Embryonic facial prominence (tissue), 1 donor: ENCODE data around the gene CBLB.
"Not testable (repeated sequence)": the region's sequence is repeated elsewhere in the genome, so short reads cannot be mapped to it uniquely, and the experiment has no call there.

ENCODE experiments used
- DNase-seq: peaks from one replicate; pipeline ENCODE4 v3.0.0-alpha.2; 2016; ENCODE audit errors: extremely low spot score

The CBLB gene

GRCh38 chr3:105752791-105753415 lies 115.9 kb downstream of the CBLB start:
- DNase-seq: no peak

GRCh38 chr3:105747696-105748095 lies 121.1 kb downstream of the CBLB start:
- peak; percentile 28 for DNase-seq

- DNase-seq: no peak
Observed at GRCh38 chr3:105747060-105747541, 121.7 kb downstream of the CBLB start.

- no peak for DNase-seq
Observed at GRCh38 chr3:105746231-105746996, 122.4 kb downstream of the CBLB start.

- no peak for DNase-seq
Observed at GRCh38 chr3:105745046-105745445, 123.8 kb downstream of the CBLB start.

GRCh38 chr3:105744202-105744601 lies 124.6 kb downstream of the CBLB start:
- DNase-seq: no peak

GRCh38 chr3:105733356-105733755 lies 135.5 kb downstream of the CBLB start:
- DNase-seq: no peak

GRCh38 chr3:105731686-105732085 lies 137.1 kb downstream of the CBLB start:
- DNase-seq: no peak

GRCh38 chr3:105730801-105731354 lies 137.9 kb downstream of the CBLB start:
- no peak for DNase-seq

- DNase-seq: no peak
Observed at GRCh38 chr3:105729667-105730066, 139.1 kb downstream of the CBLB start.

- no peak for DNase-seq
Observed at GRCh38 chr3:105728771-105729312, 140.0 kb downstream of the CBLB start.

GRCh38 chr3:105727036-105727435 lies 141.8 kb downstream of the CBLB start:
- DNase-seq: not testable (repeated sequence)

GRCh38 chr3:105722943-105723556 lies 145.8 kb downstream of the CBLB start:
- DNase-seq: no peak

- DNase-seq: no peak
Observed at GRCh38 chr3:105719791-105720190, 149.0 kb downstream of the CBLB start.

GRCh38 chr3:105715372-105715771 lies 153.4 kb downstream of the CBLB start:
- no peak for DNase-seq

- DNase-seq: no peak
Observed at GRCh38 chr3:105714453-105714852, 154.4 kb downstream of the CBLB start.

GRCh38 chr3:105708980-105709379 lies 159.8 kb downstream of the CBLB start:
- no peak for DNase-seq

GRCh38 chr3:105707009-105707408 lies 161.8 kb downstream of the CBLB start:
- no peak for DNase-seq

GRCh38 chr3:105704726-105705410 lies 163.9 kb downstream of the CBLB start:
- no peak for DNase-seq

- DNase-seq: no peak
Observed at GRCh38 chr3:105700575-105700974, 168.2 kb downstream of the CBLB start.

- DNase-seq: no peak
Observed at GRCh38 chr3:105691633-105692032, 177.2 kb downstream of the CBLB start.

GRCh38 chr3:105691053-105691452 lies 177.8 kb downstream of the CBLB start:
- DNase-seq: no peak
